ENCODE measurements around the gene PRKN. TPM values are rescaled to one million over a fixed set of nuclear protein-coding genes. Genes with fewer than 3 reads are reported as not detected.

PRKN gene
- total RNA-seq, 4 donors from 2014 or later, result 5.5 to 17.9 (median 6.8) TPM

- no peak overlapping the region for H3K27ac ChIP-seq
- no peaks in the 10 kb centered on the region for H3K36me3 ChIP-seq
- 40 to 55% methylated on average over 3 of the region's 3 CpGs for WGBS, 2 donors
- TF ChIP-seq EP300 (IDR thresholded peaks at IDR 0.05) (no peak), POLR2A (IDR thresholded peaks at IDR 0.05) (no peak), CTCF (IDR thresholded peaks at IDR 0.05) (no peak)
- H3K27me3 ChIP-seq, result no peaks in the 10 kb centered on the region
- no peak for DNase-seq (ENCODE audit: low spot score in 2 of 2)
- H3K4me3 ChIP-seq, result no peak overlapping the region
- peaks cover 0 to 6% (median 0%) of the 10 kb centered on the region in 4 donors for H3K4me1 ChIP-seq
- peaks cover 0 to 6% (median 1%) of the 10 kb centered on the region in 4 donors for H3K9me3 ChIP-seq
Observed at GRCh38 chr6:161393292-161393691, 1334.3 kb downstream of the PRKN start.

DNA sequence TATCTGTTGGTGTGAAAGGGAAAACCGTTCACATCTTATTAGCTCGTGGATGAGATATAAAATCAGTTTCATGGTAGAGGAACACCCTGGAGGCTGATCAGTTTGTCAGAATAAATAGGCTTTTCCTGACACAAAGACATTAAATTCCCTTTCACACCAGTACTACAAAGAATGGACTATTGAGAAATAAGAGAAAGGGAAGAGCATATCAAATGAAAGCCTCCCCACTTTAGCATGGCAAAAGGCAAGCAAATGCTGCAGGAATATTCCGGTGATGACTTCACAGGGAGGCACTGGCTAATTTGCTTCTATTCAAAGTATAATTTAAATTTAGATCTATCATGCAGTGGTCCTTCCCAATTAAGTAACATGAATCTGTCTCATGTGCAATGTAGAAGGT lies 1337.8 kb downstream of the PRKN start:
- 69% methylated on average over 3 of the region's 3 CpGs for WGBS, 2 donors
- no peak for DNase-seq (ENCODE audit: low spot score in 2 of 2)

DNA sequence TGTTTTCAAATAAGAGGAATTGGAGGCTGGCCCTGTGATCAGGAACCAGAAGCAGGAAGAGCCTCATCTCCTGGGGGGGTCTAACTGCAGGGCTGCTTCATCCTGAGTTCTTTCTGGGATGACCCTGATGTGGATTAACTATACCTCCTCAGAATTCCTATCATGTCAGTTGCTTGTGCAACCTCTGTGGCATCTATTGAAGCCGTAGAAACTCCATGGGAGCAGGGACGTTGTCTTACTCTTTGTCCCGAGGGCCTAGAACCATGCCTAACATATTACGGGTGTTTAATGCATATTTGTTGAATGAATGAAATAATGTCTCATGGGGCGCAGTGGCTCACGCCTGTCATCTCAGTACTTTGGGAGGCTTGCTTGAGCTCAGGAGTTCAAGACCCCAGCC lies 1343.6 kb downstream of the PRKN start:
- TF ChIP-seq POLR2A (IDR thresholded peaks at IDR 0.05), result no peak
- TF ChIP-seq CTCF (IDR thresholded peaks at IDR 0.05), result no peak
- TF ChIP-seq EP300 (IDR thresholded peaks at IDR 0.05), result no peak
- no peak overlapping the region for H3K4me3 ChIP-seq
- peaks cover 0 to 4% (median 1%) of the 10 kb centered on the region in 4 donors for H3K9me3 ChIP-seq
- no peak overlapping the region for H3K27ac ChIP-seq
- H3K36me3 ChIP-seq, result peaks cover 0 to 7% (median 0%) of the 10 kb centered on the region in 3 donors
- 97 to 99% methylated on average over 6 of the region's 6 CpGs for WGBS, 2 donors
- no peaks in the 10 kb centered on the region for H3K4me1 ChIP-seq
- no peak for DNase-seq (ENCODE audit: low spot score in 2 of 2)
- no peaks in the 10 kb centered on the region for H3K27me3 ChIP-seq

More for the DNA sequence above, 1337.8 kb downstream of the PRKN start:
- Histone ChIP-seq H3K27me3 (no peaks in the 10 kb centered on the region), H3K4me1 (peaks cover 0 to 6% (median 0%) of the 10 kb centered on the region in 4 donors), H3K27ac (no peak overlapping the region), H3K9me3 (peaks cover 0 to 4% (median 1%) of the 10 kb centered on the region in 4 donors), H3K36me3 (peaks cover 0 to 7% (median 0%) of the 10 kb centered on the region in 3 donors), H3K4me3 (no peak overlapping the region)
- no peak for TF ChIP-seq POLR2A (IDR thresholded peaks at IDR 0.05)
- no peak for TF ChIP-seq EP300 (IDR thresholded peaks at IDR 0.05)
- no peak for TF ChIP-seq CTCF (IDR thresholded peaks at IDR 0.05)

DNA sequence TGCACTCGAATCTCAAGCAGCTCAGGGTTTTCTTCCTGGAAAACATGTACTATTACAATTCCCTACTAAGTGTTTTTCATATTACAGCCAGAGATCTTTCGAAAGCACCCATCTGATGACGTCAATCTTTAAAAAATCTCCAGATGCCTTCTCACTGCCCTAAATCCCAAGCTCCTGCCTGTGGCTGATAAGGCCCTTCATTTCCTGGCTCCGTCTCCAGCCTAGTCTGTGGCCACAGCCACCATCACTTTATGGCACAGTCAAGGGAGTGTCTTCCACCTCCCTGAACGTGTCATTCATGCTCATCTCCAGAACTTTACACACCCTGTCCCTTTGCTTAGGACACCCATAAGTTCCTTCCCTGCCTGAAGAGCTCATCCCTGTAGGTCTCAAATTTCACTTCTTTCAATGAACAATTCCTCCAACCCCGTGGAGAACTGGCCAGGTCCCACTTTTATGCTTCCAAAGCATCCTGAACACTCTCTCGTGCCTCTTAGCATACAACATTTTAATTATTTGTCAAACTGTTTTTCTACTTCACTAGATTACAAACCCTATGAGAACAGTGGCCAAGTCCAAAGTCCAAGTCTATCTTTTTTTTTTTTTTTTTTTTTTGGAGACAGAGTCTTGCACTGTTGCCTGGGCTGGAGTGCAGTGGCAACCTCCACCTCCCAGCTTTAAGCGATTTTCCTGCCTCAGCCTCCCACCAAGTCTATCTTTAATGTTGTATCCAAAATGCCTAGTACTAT lies 1347.6 kb downstream of the PRKN start:
- no peaks in the 10 kb centered on the region for H3K36me3 ChIP-seq
- no peaks in the 10 kb centered on the region for H3K27me3 ChIP-seq
- H3K9me3 ChIP-seq, result no peaks in the 10 kb centered on the region
- no peak overlapping the region for H3K4me3 ChIP-seq
- peaks cover 0 to 5% (median 0%) of the 10 kb centered on the region in 4 donors for H3K4me1 ChIP-seq
- no peak for DNase-seq (ENCODE audit: low spot score in 2 of 2)
- WGBS, 2 donors, result 76 to 80% methylated on average over 8 of the region's 8 CpGs
- H3K27ac ChIP-seq, result no peak overlapping the region
- TF ChIP-seq CTCF (IDR thresholded peaks at IDR 0.05) (no peak), EP300 (IDR thresholded peaks at IDR 0.05) (no peak), POLR2A (IDR thresholded peaks at IDR 0.05) (no peak)

DNA sequence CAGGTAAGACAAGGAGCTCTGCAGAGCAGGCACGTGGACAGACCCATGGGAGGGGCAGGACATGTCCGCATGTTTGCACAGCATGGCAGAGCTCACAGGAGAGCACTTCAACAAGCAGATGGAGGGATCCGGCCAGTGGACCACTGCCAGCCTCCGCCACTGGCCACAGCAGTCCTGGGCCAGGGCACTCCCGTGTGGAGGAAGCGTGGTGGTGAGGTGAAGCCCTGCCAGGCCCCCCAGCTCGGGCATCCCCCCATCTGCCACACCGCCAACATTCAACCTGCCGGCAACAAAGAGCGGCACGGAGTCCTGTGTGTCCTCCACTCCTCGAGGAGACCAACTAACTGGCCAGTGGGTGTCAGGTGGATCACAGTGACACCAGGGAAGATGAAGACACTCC lies 1349.5 kb downstream of the PRKN start:
- TF ChIP-seq CTCF (IDR thresholded peaks at IDR 0.05), result no peak
- no peak for TF ChIP-seq POLR2A (IDR thresholded peaks at IDR 0.05)
- TF ChIP-seq EP300 (IDR thresholded peaks at IDR 0.05), result no peak
- Histone ChIP-seq H3K4me1 (peaks cover 0 to 11% (median 0%) of the 10 kb centered on the region in 4 donors), H3K27ac (no peak overlapping the region), H3K27me3 (no peaks in the 10 kb centered on the region), H3K9me3 (no peaks in the 10 kb centered on the region), H3K36me3 (no peaks in the 10 kb centered on the region), H3K4me3 (no peak overlapping the region)
- 92 to 93% methylated on average over 9 to 11 of the region's 12 CpGs for WGBS, 2 donors
- DNase-seq (ENCODE audit: low spot score in 2 of 2), result no peak

All from tibial nerve (tissue), 4 donors.